Skin epidermis (tissue), 12 donors: Measurements from ENCODE around the gene TMEM258.
A peak's percentile ranks its signal among the peaks of the same experiment; 100 is the strongest.

Source experiments
- H3K27ac ChIP-seq, 21 experiments: fragments of 200-600 bp; sonication (generic) in 11 of 21; one replicate each; pipeline ENCODE4 v1.5.0; 2020; ENCODE audit warnings: mild to moderate bottlenecking in 3 of 21, inconsistent platforms in 2 of 21, moderate library complexity in 2 of 21
- H3K4me3 ChIP-seq, 7 experiments: fragments of 200-600 bp; sonication (generic) in 2 of 7; one replicate each; pipeline ENCODE4 v1.5.0; 2020; ENCODE audit warnings: inconsistent platforms in 2 of 7, mild to moderate bottlenecking in 2 of 7, moderate library complexity in 1 of 7

Gene TMEM258

DNA sequence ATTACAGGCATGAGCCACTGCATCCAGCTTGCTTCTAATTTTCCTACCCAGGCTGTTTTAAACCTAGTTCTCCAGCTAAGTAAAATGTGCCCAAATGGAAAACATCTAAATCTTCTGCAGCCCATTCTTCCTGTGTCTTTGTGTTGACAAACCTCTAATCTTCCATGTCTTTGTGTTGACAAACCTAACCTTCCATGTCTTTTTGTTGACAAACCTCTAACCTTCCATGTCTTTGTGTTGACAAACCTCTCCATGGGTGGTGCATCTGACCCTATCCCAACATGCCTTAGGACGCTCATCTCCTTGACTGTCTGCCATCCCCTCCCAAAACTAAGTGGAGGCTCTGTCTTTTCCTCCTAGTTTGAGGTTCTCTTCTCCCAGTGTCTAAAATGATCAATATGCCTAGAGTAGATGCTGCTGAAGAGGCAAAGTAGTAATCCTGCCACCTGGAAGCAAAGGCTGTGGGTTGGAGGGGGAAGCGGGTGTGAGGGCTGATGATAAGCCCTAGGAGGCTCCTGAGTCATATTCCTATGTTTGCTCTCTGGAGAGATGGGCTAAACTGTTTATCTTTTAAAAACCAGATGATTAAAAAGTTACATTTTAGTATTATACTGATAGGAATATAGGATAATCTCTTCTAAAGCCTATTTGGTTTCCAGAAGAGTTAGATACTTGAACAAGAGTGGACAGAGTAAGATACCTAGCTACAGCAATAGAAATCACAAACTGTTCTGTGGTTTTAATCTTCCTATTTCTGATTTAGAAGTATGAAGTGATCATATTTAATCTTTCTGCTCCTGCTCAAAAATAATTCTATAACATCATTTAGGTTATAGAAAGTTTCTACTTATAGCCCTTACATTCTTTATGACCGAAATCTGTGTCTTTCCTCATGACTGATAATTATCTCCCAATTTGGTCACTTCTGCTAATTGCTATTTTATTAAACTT, 8.2 kb upstream of the TMEM258 start:
- Histone ChIP-seq H3K4me3 (no peak overlapping the region), H3K27ac (no peak overlapping the region)

DNA sequence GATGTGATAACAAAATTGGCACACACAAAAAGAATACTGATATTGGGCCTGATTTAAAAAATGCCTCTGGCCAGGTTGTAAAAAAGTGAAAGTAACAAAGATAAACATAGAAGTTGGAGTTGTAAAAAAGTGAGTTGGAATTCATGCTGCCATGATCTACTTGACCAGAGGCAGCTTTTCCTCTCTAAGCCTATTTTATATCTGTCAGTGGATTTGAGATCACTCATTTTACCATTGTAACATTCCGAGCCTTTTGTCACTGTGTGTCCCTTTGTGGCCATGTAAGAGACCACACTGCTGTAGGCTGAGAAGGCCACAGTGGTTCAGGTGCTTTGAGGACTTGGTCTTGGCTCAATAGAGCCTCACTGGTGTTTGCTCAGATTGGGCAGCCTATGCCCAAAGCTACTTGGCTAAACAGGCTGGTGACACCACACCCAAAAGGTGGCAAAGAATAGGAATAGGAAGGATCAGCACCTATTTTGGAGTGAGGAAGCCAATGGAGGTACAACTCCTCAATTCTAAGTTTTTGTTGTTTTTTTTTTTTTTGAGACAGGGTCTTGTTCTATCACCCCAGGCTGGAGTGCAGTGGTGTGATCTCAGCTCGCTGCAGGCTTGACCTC, 7.4 kb upstream of the TMEM258 start:
- no peak overlapping the region for H3K27ac ChIP-seq

DNA sequence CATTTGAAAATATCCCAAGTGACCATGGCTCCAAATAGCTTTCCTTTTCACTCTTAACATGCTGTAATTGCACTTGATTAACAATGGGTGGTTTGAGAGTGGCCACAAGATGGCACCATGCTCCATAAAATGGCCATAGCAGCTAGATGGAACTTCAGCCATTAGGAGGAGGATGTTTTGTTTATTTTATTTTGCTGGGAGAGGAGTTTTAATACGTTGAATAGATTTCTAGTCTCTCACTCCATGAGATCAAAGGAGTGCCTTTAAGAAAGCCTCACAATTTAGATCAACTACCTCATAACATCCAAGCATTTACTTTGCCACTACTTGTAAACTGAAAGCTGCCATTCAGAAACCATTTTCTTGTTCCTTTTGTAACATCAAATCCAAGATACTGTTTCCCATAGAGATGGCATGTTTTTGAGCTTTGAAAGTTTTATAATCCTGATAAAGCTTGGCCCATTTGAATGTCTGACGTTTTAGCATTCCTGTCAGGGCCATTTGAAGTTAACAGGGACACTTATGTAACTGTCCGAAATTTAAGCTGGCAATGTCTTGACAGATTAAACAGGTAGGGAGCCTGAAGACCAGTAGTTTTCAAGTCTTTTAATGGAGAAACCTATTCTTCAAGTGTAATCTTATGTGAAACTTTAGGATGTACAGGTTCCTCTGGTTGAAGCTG, 5.0 kb upstream of the TMEM258 start:
- Histone ChIP-seq H3K4me3 (no peak overlapping the region), H3K27ac (peak overlapping the region in 5 of 21 experiments; percentile 2 to 55 (median 36))

More for the DNA sequence above, 7.4 kb upstream of the TMEM258 start:
- H3K4me3 ChIP-seq = no peak overlapping the region

DNA sequence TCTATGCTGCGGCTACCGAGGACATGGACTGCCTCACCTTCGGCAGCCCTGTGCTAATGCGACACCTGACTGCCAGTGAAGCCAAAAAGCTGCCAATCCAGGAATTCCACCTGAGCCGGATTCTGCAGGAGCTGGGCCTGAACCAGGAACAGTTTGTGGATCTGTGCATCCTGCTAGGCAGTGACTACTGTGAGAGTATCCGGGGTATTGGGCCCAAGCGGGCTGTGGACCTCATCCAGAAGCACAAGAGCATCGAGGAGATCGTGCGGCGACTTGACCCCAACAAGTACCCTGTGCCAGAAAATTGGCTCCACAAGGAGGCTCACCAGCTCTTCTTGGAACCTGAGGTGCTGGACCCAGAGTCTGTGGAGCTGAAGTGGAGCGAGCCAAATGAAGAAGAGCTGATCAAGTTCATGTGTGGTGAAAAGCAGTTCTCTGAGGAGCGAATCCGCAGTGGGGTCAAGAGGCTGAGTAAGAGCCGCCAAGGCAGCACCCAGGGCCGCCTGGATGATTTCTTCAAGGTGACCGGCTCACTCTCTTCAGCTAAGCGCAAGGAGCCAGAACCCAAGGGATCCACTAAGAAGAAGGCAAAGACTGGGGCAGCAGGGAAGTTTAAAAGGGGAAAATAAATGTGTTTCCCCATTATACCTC, 3.6 kb upstream of the TMEM258 start:
- Histone ChIP-seq H3K27ac (no peak overlapping the region), H3K4me3 (no peak overlapping the region)

DNA sequence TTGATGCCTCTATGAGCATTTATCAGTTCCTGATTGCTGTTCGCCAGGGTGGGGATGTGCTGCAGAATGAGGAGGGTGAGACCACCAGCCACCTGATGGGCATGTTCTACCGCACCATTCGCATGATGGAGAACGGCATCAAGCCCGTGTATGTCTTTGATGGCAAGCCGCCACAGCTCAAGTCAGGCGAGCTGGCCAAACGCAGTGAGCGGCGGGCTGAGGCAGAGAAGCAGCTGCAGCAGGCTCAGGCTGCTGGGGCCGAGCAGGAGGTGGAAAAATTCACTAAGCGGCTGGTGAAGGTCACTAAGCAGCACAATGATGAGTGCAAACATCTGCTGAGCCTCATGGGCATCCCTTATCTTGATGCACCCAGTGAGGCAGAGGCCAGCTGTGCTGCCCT, 3.1 kb upstream of the TMEM258 start:
- H3K4me3 ChIP-seq = no peak overlapping the region
- no peak overlapping the region for H3K27ac ChIP-seq

DNA sequence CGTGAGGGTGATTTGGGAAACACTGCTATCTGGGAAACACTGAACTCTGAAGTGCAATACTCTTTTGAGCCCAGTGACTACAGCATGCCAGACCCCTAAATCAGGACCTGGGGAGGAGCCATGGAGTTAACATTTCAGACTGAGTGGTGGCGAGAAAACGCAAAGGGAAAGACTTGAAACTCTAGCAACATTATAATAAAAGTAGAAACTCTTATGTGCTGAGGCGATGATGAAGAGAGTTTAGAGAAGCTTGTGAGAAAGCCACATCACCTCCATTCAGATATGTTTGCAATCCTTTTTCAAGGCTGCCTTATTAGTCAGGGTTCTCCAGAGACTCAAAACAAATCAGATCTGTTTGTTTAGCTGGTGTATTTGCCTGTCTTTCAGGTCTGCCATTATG, 2.2 kb upstream of the TMEM258 start:
- no peak overlapping the region for H3K4me3 ChIP-seq
- no peak overlapping the region for H3K27ac ChIP-seq

DNA sequence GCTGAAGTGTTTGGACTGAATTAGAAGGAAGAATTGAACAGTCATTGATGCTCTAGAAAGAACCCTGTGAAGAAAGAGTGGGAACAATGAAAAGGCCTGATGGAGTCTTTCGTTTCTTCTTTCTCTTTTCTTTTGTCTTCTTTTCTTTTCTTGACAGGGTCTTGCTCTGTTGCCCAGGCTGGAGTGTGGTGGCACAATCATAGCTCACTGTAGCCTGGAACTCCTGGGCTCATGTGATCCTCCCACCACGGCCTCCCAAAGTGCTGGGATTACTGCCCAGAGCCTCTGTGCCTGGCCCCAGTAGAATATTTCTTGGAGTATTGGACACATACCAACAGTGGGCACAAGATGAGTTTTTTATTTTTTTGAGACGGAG, 1.4 kb upstream of the TMEM258 start:
- H3K27ac ChIP-seq = peak overlapping the region in 3 of 21 experiments; percentile 95 to 99 (median 96)
- peak overlapping the region in 4 of 7 experiments; percentile 55 to 86 (median 66) for H3K4me3 ChIP-seq

DNA sequence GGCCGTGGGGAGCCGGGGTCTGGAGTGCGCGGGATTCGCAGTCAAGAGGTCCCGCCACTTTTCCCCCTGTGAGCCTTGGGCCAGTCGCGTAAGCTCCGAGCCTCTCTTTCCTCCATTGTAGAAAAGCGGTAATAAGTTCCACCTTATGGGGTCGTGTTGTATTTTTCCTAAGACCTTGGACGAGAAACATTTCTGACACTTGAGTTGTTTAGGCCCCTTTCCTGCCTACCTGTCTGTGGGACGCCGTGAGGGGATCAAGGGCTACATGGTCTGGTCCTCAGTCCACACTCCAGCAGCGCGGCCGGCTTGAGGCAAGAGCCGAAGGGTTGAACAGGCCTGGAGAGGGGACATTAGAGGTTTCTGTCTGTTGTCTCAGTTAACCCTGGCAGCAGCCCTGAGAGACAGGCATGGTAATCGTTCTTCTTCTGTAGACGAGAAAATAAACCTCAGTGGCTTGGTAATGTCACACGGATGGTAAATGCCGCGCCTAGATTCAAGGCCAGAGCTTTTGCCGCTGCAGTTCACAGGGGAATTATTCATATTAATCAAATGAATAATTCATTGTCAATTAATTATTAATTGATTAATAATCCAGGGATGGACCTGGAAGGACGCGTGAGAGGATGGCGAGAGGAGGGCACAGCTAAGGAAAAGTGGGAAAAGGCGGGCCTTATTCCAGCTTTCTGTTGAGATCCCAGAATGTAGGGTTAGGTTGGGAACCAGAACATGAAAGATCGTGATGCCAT, 857 bp upstream of the TMEM258 start:
- Histone ChIP-seq H3K27ac (peak overlapping the region; percentile 78 to 100 (median 98)), H3K4me3 (peak overlapping the region; percentile 55 to 86 (median 68))

DNA sequence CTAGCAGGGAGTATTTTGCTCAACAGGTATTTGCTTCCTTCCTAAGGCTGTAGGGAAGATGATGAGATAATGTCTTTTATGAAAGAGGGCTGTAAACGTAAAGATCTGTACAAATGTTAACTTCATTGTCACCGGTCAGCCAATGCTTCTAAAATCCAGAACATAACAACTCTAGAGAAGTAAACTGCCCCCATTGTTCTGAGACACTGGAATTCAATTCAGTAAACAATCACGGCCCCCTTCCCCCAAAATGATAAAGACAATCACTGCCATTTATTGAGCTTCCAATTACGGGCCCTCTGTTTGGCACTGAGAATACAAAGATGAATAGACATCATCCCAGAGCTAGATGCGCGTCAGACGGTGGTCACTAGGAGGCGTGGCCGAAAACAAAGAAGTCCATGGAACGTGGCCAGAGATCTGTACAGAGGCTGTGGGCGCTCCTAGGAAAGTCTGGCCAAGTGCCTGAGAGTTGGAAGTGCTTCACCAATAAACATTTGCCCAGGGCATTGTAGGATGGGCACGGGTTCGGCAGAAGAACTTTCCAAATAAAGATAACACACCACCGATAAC, 576 bp downstream of the TMEM258 start:
- Histone ChIP-seq H3K27ac (peak overlapping the region; percentile 78 to 100 (median 98)), H3K4me3 (peak overlapping the region; percentile 55 to 86 (median 68))

DNA sequence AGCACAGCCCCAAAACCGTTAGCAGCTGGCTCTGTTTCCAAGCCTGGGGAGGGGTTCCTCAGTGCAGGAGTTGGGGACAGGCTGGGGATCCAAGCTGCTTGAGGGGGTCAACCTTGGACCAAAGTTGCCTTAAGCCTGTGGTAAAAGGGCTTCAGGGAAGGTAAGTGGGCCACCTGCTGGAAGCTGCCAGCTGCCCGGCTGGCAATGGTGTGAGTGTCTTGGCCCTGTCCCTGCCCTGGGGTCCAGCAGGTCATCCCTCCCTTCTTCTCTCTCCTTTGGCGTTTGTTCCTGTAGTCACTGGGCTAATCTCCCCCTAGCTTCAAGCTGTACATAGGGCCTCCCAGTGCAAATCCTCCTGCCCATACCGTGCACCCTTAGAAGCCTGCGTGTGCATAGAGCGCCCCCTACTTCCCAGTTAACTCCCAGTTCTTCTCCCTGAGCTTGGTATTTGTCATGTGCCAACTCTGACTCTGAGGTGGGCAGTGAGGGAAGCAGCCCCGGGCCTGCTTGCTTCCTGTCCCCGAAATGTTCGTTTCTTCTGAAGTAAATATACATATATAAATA, 4.4 kb downstream of the TMEM258 start:
- no peak overlapping the region for H3K4me3 ChIP-seq
- no peak overlapping the region for H3K27ac ChIP-seq

DNA sequence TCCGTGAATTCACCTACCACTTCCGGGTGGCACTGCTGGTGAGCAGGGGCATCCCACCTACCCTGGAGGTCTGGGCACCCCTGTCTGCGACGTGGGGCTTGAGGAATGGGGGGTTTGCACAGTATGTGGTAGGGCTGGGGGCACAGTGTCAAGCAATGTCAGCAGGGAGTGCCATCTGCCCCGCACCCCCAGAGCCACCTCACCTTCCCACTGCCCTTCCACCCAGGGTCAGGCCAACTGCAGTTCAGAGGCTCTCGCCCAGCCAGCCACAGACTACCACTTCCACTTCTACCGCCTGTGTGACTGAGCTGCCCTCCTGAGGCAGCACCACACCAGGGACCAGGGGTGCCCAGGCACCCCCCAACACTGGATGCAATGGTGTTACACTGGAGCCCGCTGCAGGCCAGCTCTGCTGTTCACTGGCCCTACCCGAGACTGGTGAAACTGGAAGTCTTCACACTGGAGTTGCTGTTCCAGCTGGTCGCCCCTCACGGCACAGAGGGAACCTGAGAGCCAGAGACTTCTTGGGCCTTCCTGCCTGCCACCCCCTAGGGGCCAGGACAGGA, 6.5 kb downstream of the TMEM258 start:
- no peak overlapping the region for H3K4me3 ChIP-seq
- H3K27ac ChIP-seq = no peak overlapping the region

DNA sequence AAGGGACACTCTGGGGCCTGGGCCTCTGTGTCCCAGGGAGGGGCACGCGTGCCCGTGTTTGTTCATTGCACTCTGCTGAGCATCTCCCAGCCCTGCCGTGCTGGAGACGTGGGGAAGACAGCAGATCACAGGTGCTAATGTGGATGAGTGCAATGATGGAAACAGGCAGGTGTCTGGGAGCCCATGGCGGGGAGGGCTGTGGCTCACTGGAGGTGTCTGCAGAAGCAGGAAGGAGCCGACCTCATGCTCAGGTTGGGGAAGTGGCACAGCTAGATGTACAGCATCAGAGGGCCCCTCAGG, 7.9 kb downstream of the TMEM258 start:
- Histone ChIP-seq H3K27ac (no peak overlapping the region), H3K4me3 (no peak overlapping the region)

DNA sequence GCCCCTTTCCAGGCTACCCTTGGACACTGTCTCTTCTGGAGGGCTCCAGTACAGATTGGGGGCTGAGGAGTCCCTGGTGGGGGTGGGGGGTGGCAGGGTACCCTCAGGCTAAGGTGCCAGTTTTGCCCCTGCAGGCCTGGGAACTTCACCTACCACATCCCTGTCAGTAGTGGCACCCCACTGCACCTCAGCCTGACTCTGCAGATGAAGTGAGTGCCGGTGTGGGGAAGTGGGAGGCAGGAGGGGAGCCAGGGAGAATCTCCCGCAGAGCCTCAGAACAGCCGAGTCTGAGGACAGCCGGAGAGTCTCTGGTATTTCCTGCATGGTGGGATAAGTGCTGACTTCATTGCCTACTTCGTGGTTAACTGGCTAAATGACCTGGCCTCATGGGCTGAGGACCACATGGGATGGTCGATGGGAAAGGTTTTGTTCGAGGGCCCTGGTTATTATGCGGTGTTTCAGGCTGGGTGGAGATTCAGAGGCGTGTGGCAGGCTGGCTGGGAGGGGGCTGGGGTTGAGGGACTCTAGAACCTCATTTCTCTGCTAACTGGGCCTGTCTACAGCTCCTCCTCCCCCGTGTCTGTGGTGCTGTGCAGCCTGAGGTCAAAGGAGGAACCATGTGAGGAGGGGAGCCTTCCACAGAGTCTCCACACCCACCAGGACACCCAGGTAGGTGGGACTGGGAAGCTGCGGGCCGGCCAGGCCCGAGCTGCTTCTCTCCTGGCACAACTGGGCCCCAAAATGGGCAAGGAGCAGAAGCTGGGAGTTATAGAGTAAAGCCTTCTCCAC, 8.5 kb downstream of the TMEM258 start:
- no peak overlapping the region for H3K4me3 ChIP-seq
- H3K27ac ChIP-seq = no peak overlapping the region

DNA sequence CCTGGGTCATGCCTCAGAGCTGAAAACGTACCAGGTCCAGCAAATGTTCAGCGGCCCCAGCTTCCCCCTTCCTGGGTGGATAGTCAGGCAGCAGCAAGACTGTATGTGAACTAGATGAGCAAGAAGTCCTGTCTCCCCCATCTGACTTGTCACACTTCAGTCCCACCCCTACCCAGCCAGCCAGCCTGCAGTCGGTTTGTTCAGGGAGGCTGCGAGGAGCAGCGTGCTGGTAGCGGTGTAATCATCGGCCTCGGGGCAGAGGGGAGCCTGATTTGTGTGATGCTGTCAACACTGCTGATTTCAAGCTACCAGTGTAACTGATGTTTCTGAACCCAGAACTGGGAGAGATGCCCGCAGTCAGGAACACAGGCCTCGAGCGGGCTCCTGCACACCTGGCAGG, 9.6 kb downstream of the TMEM258 start:
- Histone ChIP-seq H3K4me3 (no peak overlapping the region), H3K27ac (no peak overlapping the region)

DNA sequence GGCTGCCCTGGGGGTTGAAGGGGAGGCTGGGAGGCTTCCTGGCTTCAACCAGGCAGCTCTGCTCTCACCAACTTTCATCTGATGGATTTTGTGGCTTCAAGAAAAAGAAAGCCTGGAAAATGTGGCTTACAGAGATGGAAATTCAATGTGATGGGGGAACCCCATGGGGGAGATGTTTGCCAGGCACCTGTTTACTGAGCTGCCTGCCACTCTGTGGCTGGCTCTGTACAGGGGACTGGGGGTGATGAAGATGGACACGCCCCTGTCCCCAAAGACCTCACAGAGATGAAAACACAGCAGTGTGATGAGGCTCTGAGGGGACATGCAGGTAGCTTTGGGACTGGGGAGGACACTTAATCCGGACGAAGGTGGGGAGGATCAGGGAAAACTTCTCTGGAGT, 10.1 kb downstream of the TMEM258 start:
- H3K27ac ChIP-seq = no peak overlapping the region
- H3K4me3 ChIP-seq = no peak overlapping the region

DNA sequence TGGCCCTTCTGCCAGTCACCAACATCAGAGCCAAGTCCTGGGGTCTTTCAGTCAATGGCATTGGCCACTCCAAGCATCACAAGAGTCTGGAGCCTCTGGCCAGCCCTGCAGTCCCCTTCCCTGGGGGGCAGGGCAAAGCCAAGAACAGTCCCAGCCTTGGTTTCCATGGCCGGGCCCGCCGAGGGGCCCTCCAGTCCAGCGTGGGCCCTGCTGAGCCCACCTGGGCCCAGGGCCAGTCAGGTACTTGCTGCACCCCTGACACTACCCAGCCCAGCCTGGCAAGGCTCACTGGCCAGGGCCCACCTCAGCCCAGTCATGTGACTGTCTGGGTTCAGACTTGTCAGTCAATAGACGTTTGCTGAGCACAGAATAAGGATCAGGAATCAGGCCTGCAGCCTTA, 10.8 kb downstream of the TMEM258 start:
- H3K4me3 ChIP-seq = no peak overlapping the region

DNA sequence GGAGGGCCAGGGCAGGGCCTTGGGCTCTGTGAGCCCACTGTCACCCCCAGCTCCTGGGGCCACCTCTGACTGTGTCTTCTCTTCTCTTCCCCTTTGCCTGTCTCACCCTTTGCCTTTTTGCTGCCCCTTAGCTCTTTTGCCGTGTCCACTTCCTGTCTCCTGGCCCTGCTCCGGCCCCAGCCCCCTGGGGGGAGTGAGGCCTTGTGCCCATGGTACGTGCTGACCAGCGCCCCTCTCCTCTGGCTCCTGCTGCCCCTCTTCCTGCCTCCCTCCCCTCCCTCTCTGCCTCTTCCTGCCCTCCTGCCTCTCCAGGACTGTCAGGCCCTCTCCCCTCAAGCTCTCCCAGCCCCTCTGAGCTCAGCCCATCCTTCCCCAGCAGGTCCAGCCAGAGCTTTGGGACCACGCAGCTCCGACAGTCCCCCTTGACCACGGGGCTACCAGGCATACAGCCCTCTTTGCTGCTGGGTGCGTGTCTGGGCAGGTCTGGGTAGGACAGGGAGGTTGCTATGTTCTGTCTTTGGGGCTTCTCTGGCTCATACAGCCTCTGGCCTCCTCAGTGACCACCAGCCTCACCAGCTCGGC, 11.7 kb downstream of the TMEM258 start:
- no peak overlapping the region for H3K27ac ChIP-seq
- no peak overlapping the region for H3K4me3 ChIP-seq

More for the DNA sequence above, 10.8 kb downstream of the TMEM258 start:
- no peak overlapping the region for H3K27ac ChIP-seq
